Upper lobe of left lung (tissue), 6 donors: Measurements from ENCODE around the gene DRC3. TPM values are rescaled to one million over a fixed set of nuclear protein-coding genes. Genes with fewer than 3 reads are reported as not detected.

Experiments
- ATAC-seq, 2 donors: fragments of 200-7000 bp; cut with Tn5 transposase; one replicate each; pipeline ENCODE4 v1.9.1; 2022; ENCODE audit warnings: mild to moderate bottlenecking in 2 of 2, moderate library complexity in 2 of 2; ENCODE audit not compliant: low FRiP score in 2 of 2
- DNase-seq, 2 donors: peaks; one replicate each; pipeline ENCODE4 v3.0.0-alpha.2; 2019 to 2020
- H3K27ac ChIP-seq, 4 donors: fragments of 200-600 bp; sonication (generic); one replicate each; pipeline ENCODE4 v1.5.1; 2016 to 2019
- H3K27me3 ChIP-seq, 4 donors: fragments of 200-600 bp; sonication (generic); one replicate each; pipeline ENCODE4 v1.5.1; 2017 to 2019
- H3K36me3 ChIP-seq, 4 donors: fragments of 200-600 bp; sonication (generic); one replicate each; pipeline ENCODE4 v1.5.1; 2016 to 2019
- H3K4me1 ChIP-seq, 4 donors: fragments of 200-600 bp; sonication (generic); one replicate each; pipeline ENCODE4 v1.5.1; 2018 to 2019
- H3K4me3 ChIP-seq, 4 donors: fragments of 200-600 bp; sonication (generic); one replicate each; pipeline ENCODE4 v1.5.1; 2017 to 2019; ENCODE audit warnings: mild to moderate bottlenecking in 2 of 4, moderate library complexity in 1 of 4
- H3K9me3 ChIP-seq, 4 donors: fragments of 200-600 bp; sonication (generic); one replicate each; pipeline ENCODE4 v1.5.1; 2018 to 2019
- CTCF ChIP-seq, 6 experiments: fragments of 450-650 bp in 4 of 6; fragments of 200-600 bp in 2 of 6; sonication (generic) in 2 of 6; IDR thresholded peaks; one replicate each; pipeline ENCODE4 v1.5.1; 2016 to 2019; ENCODE audit warnings: antibody characterized with exemption in 6 of 6
- EP300 ChIP-seq, 4 donors: sonication (generic); formaldehyde crosslinking; IDR thresholded peaks; one replicate each; pipeline ENCODE4 v1.5.1; 2017; ENCODE audit warnings: antibody characterized with exemption in 4 of 4, control low read depth in 2 of 4
- POLR2A ChIP-seq, 4 donors: fragments of 450-650 bp; IDR thresholded peaks; one replicate each; pipeline ENCODE4 v1.5.1; 2016 to 2017; ENCODE audit warnings: antibody characterized with exemption in 4 of 4, mild to moderate bottlenecking in 2 of 4
- POLR2AphosphoS5 ChIP-seq, 2 donors: sonication (generic); formaldehyde crosslinking; IDR thresholded peaks; one replicate each; pipeline ENCODE4 v1.5.1; 2017; ENCODE audit warnings: antibody characterized with exemption in 2 of 2
- WGBS, 2 donors: methylation state at CpG; one replicate each; pipeline ENCODE4 v1.1.5; 2017 to 2018; 5-methylcytosine and 5-hydroxymethylcytosine counted together
- total RNA-seq, 6 donors: library from RNA; depleted of rRNA in 4 of 6; stranded (reverse); fragments of >200 nt in 4 of 6; gene quantifications; one replicate each; pipeline versions ENCODE4 v1.1.0 to v1.2.1, GENCODE V29; 2016 to 2021
- donor health status: DM: no; HTN: no; CAD: no; lungs with moderate emphysema.
- donor health status: DM: no; HTN: yes; CAD: no; lungs with severe emphysema.

DRC3 gene
- total RNA-seq, 6 donors from 2014 or later, result 1.5 to 46.2 (median 11.4) TPM

GRCh38 chr17:17931159-17931558 is 41.5 kb upstream of the DRC3 start:
- TF ChIP-seq CTCF (IDR thresholded peaks at IDR 0.05), result no peak
- TF ChIP-seq EP300 (IDR thresholded peaks at IDR 0.05), result no peak
- H3K36me3 ChIP-seq, result no peaks in the 10 kb centered on the region
- H3K4me3 ChIP-seq, result no peak overlapping the region
- H3K4me1 ChIP-seq, result peaks cover 27 to 45% (median 36%) of the 10 kb centered on the region in 4 donors
- 59 to 93% methylated on average over 2 of the region's 2 CpGs for WGBS, 2 donors
- DNase-seq (no peak), ATAC-seq (no peak)
- H3K9me3 ChIP-seq, result no peaks in the 10 kb centered on the region
- no peaks in the 10 kb centered on the region for H3K27me3 ChIP-seq
- no peak overlapping the region for H3K27ac ChIP-seq

GRCh38 chr17:17933775-17934174 is 38.9 kb upstream of the DRC3 start:
- H3K4me3 ChIP-seq, result no peak overlapping the region
- DNase-seq (no peak), ATAC-seq (no peak)
- no peaks in the 10 kb centered on the region for H3K9me3 ChIP-seq
- no peak overlapping the region for H3K27ac ChIP-seq
- no peak for TF ChIP-seq POLR2A (IDR thresholded peaks at IDR 0.05)
- H3K27me3 ChIP-seq, result no peaks in the 10 kb centered on the region
- no peaks in the 10 kb centered on the region for H3K36me3 ChIP-seq
- peaks cover 26 to 60% (median 33%) of the 10 kb centered on the region in 4 donors for H3K4me1 ChIP-seq

- Histone ChIP-seq H3K27ac (no peak overlapping the region), H3K4me1 (peaks cover 22 to 55% (median 29%) of the 10 kb centered on the region in 4 donors), H3K36me3 (no peaks in the 10 kb centered on the region), H3K27me3 (no peaks in the 10 kb centered on the region), H3K9me3 (no peaks in the 10 kb centered on the region), H3K4me3 (no peak overlapping the region)
- no peak for DNase-seq
- TF ChIP-seq EP300 (IDR thresholded peaks at IDR 0.05) (no peak), CTCF (IDR thresholded peaks at IDR 0.05) (no peak), POLR2A (IDR thresholded peaks at IDR 0.05) (no peak), POLR2AphosphoS5 (IDR thresholded peaks at IDR 0.05) (no peak)
- no peak for ATAC-seq
- 97% methylated on average over 2 of the region's 2 CpGs for WGBS, 2 donors
Observed at GRCh38 chr17:17934214-17934613, 38.4 kb upstream of the DRC3 start.

- H3K4me1 ChIP-seq, result peaks cover 17 to 51% (median 24%) of the 10 kb centered on the region in 4 donors
- DNase-seq, result no peak
Observed at GRCh38 chr17:17934806-17935205, 37.9 kb upstream of the DRC3 start.

More at GRCh38 chr17:17934806-17935205, 37.9 kb upstream of the DRC3 start:
- no peak for TF ChIP-seq POLR2AphosphoS5 (IDR thresholded peaks at IDR 0.05)
- no peak for TF ChIP-seq POLR2A (IDR thresholded peaks at IDR 0.05)
- TF ChIP-seq EP300 (IDR thresholded peaks at IDR 0.05), result no peak
- TF ChIP-seq CTCF (IDR thresholded peaks at IDR 0.05), result no peak
- no peak overlapping the region for H3K27ac ChIP-seq
- 54 to 67% methylated on average over 2 to 3 of the region's 3 CpGs for WGBS, 2 donors
- ATAC-seq, result no peak
- H3K36me3 ChIP-seq, result no peaks in the 10 kb centered on the region
- no peaks in the 10 kb centered on the region for H3K9me3 ChIP-seq
- no peaks in the 10 kb centered on the region for H3K27me3 ChIP-seq
- H3K4me3 ChIP-seq, result no peak overlapping the region
